SH-SY5Y (cell line): ENCODE results near the gene PARP15.

Source experiments
- GATA2 ChIP-seq: IDR thresholded peaks from 2 replicates; pipeline ENCODE4 v1.6.1; 2011; ENCODE audit warnings: mild to moderate bottlenecking, low read depth, low read length
- GATA3 ChIP-seq: IDR thresholded peaks from 2 replicates; pipeline ENCODE4 v1.6.1; 2011; ENCODE audit warnings: low read depth, mild to moderate bottlenecking, low read length, moderate library complexity

- TF ChIP-seq GATA2 = no peak
- no peak for TF ChIP-seq GATA3
Measured at GRCh38 chr3:122679882-122680474, 102.5 kb downstream of the PARP15 start.
